OCI-LY7 (cell line): ENCODE measurements around the gene NFKB2.

ENCODE experiments used
- CTCF ChIP-seq: fragments of 200-600 bp; sonication (generic); conservative IDR thresholded peaks from 2 replicates; pipeline ENCODE4 v1.5.1; 2014; ENCODE audit warnings: mild to moderate bottlenecking, antibody characterized with exemption, low read length, moderate library complexity, mixed read lengths
- EZH2phosphoT487 ChIP-seq: fragments of 200-600 bp; sonication (generic); IDR thresholded peaks from 2 replicates; pipeline ENCODE4 v1.6.1; 2018; ENCODE audit warnings: low read depth, borderline replicate concordance, mild to moderate bottlenecking, mixed run types, antibody characterized with exemption, low read length, moderate library complexity, mixed read lengths

- no peak for TF ChIP-seq CTCF
- TF ChIP-seq EZH2phosphoT487: no peak
Measured at GRCh38 chr10:102438374-102438773, 42.9 kb downstream of the NFKB2 start.
